ENCODE measurements around the gene UGT2B10. TPM values are rescaled to one million over a fixed set of nuclear protein-coding genes. Genes with fewer than 3 reads are reported as not detected.

Gene UGT2B10
- total RNA-seq, 1 donor from 2014 or later, result not detected

Other genes with a start within 250 kb of the UGT2B10 start
- gene UGT2B17, start 239.7 kb upstream of the UGT2B10 start, total RNA-seq, result not detected in 3 replicates
- not detected in 3 replicates for gene UGT2B15, start 145.3 kb upstream of the UGT2B10 start, total RNA-seq
- gene UGT2A3, start 135.8 kb downstream of the UGT2B10 start, total RNA-seq, result not detected in 3 replicates